ENCODE results near the gene CHST7.

The CHST7 gene

DNA sequence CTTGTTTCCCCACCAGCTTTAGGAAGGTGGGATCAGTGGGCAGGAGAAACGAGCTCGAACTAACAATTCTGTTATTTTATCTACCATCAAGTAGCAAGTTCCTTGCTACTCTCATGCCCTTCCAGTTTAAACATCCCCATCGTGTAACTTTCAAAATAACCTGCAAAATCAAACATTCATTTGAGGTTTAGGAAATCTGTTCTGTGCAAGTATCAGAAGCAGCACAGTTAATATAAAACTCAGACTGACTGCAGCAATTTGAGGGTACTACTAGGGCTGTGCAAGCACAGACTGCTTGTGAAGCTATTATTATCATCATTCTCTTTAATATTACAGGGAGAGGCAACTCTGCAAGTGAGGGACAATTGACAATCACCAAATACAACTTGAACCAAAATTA lies 48.0 kb downstream of the CHST7 start:
- no peak for DNase-seq (ENCODE audit: low read depth in 1 of 2, low spot score in 1 of 2)
- TF ChIP-seq POLR2AphosphoS5 (IDR thresholded peaks at IDR 0.05; ENCODE audit: low read depth) = no peak
- H3K27ac ChIP-seq (replicated peaks) = no peak overlapping the region

DNA sequence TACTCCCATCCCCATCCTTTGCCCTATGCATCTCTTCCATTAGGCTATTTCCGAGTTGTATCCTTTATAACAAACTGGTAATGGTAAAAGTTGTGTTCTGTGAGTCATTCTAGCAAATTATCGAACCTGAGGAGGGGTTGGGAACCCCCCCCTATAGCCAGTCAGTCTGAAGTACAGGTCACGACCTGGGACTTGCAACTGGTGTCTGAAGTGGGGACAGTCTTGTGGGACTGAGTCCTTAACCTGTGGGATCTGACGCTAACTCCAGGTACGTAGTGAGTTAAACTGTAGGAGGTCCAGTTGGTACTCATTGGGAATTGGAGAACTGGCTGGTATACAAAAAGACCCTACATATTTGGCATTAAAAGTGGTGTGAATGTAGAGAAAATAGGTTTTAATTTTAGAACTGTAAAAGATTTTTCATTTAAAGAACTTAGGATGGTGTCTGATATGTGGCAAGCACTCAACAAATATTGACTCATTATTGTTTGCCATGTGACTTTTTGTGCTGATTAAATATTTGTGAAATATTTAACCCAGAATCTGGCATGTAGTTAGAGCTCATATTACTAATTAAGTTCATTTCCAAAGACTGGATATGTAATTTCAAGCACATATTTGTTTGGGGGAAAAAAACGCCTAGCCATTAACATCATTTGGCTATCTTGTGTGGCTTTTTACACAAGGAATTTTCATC lies 50.7 kb downstream of the CHST7 start:
- Histone ChIP-seq H3K27ac (replicated peaks) (no peak overlapping the region), H3K4me3 (replicated peaks; ENCODE audit: insufficient read depth, low read length) (no peak overlapping the region), H3K27me3 (ENCODE audit: insufficient read depth, poor library complexity, severe bottlenecking) (no peaks in the 10 kb centered on the region)
- no peak for DNase-seq (ENCODE audit: low read depth in 1 of 2, low spot score in 1 of 2)
- TF ChIP-seq CTCF (IDR thresholded peaks at IDR 0.05; ENCODE audit: insufficient read depth, low read length) (no peak), REST (IDR thresholded peaks at IDR 0.05; ENCODE audit: insufficient replicate concordance, low read depth) (no peak), SPI1 (IDR thresholded peaks at IDR 0.05; ENCODE audit: borderline replicate concordance, low read depth) (no peak), POLR2AphosphoS5 (IDR thresholded peaks at IDR 0.05; ENCODE audit: low read depth) (no peak), GABPA (IDR thresholded peaks at IDR 0.05; ENCODE audit: low read depth) (no peak)

More for the DNA sequence above, 48.0 kb downstream of the CHST7 start:
- no peak overlapping the region for H3K4me3 ChIP-seq (replicated peaks; ENCODE audit: insufficient read depth, low read length)
- no peaks in the 10 kb centered on the region for H3K27me3 ChIP-seq (ENCODE audit: insufficient read depth, poor library complexity, severe bottlenecking)

- TF ChIP-seq SPI1 (IDR thresholded peaks at IDR 0.05; ENCODE audit: borderline replicate concordance, low read depth) (peak; percentile 86), POLR2AphosphoS5 (IDR thresholded peaks at IDR 0.05; ENCODE audit: low read depth) (peak; percentile 49; the same call in 1 of the 2 replicates), GABPA (IDR thresholded peaks at IDR 0.05; ENCODE audit: low read depth) (peak; percentile 33; the same call in 1 of the 2 replicates), REST (IDR thresholded peaks at IDR 0.05; ENCODE audit: insufficient replicate concordance, low read depth) (no peak), CTCF (IDR thresholded peaks at IDR 0.05; ENCODE audit: insufficient read depth, low read length) (no peak)
- H3K27me3 ChIP-seq (ENCODE audit: insufficient read depth, poor library complexity, severe bottlenecking) = no peaks in the 10 kb centered on the region
- no peak overlapping the region for H3K4me3 ChIP-seq (replicated peaks; ENCODE audit: insufficient read depth, low read length)
- DNase-seq (ENCODE audit: low read depth in 1 of 2, low spot score in 1 of 2) = peak; percentile 88 to 91
- H3K27ac ChIP-seq (replicated peaks) = peak overlapping the region; percentile 75
These were observed 53.0 kb downstream of the CHST7 start for GRCh38 chrX:46626566-46626965.

- no peak for TF ChIP-seq GABPA (IDR thresholded peaks at IDR 0.05; ENCODE audit: low read depth)
- TF ChIP-seq SPI1 (IDR thresholded peaks at IDR 0.05; ENCODE audit: borderline replicate concordance, low read depth) = no peak
- no peak for TF ChIP-seq CTCF (IDR thresholded peaks at IDR 0.05; ENCODE audit: insufficient read depth, low read length)
- no peak for TF ChIP-seq REST (IDR thresholded peaks at IDR 0.05; ENCODE audit: insufficient replicate concordance, low read depth)
- no peak for TF ChIP-seq POLR2AphosphoS5 (IDR thresholded peaks at IDR 0.05; ENCODE audit: low read depth)
- H3K27ac ChIP-seq (replicated peaks) = peak overlapping the region; percentile 75
- DNase-seq (ENCODE audit: low read depth in 1 of 2, low spot score in 1 of 2) = no peak
- no peaks in the 10 kb centered on the region for H3K27me3 ChIP-seq (ENCODE audit: insufficient read depth, poor library complexity, severe bottlenecking)
- no peak overlapping the region for H3K4me3 ChIP-seq (replicated peaks; ENCODE audit: insufficient read depth, low read length)
These were observed 53.5 kb downstream of the CHST7 start for GRCh38 chrX:46627062-46627461.

Data from HL-60 (cell line).